ENCODE data around the gene GULP1.

GULP1 gene

DNA sequence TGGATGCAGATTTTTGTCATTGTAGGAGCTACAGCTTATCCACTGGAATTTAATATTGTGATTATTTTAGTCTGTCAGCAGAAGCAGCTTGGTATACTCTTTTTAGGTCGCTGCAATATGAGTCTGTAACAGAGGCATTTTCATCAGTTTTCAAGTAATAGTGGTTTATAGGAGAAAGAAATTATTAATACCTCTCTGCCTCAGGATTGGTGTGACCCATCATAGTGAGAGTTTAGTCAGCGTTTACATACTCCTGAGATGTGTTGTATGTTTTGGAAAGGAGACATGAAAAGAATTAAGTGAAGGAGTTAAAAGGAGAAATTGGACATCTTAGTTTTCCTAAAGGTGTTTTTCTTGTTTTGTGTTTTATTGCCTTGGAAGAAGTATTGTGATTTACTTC lies 189.8 kb downstream of the GULP1 start:
- H3K9me3 ChIP-seq (ENCODE audit: severe bottlenecking) = no peaks in the 10 kb centered on the region
- DNase-seq (ENCODE audit: low spot score) = no peak

DNA sequence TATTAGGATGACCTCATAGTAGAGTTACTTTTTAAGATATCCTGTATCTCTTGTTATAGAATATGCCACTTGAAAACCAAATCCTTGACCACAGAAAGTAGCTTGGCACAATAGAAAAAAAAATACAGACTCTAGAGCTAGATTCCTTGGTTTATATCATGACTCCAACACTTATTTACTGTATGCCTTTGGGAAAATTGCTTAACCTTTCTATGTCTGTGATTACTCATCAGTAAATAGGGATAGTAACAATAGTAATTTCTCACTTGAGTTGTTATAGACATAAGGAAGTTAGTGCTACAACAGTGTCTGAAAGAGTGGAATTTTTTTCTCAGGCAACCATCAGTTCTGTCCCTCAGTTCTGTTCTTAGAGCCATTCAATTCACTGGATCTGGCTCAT lies 193.8 kb downstream of the GULP1 start:
- H3K36me3 ChIP-seq (ENCODE audit: low read depth) = no peaks in the 10 kb centered on the region
- H3K27me3 ChIP-seq (ENCODE audit: insufficient read depth, poor library complexity, severe bottlenecking) = no peaks in the 10 kb centered on the region
- no peaks in the 10 kb centered on the region for H3K4me1 ChIP-seq (ENCODE audit: insufficient read depth, poor library complexity, severe bottlenecking)
- no peak overlapping the region for H3K27ac ChIP-seq (ENCODE audit: poor library complexity, severe bottlenecking)
- no peak for ATAC-seq (ENCODE audit: low read depth)
- no peaks in the 10 kb centered on the region for H3K9me3 ChIP-seq (ENCODE audit: severe bottlenecking)
- TF ChIP-seq, protein P1, sequence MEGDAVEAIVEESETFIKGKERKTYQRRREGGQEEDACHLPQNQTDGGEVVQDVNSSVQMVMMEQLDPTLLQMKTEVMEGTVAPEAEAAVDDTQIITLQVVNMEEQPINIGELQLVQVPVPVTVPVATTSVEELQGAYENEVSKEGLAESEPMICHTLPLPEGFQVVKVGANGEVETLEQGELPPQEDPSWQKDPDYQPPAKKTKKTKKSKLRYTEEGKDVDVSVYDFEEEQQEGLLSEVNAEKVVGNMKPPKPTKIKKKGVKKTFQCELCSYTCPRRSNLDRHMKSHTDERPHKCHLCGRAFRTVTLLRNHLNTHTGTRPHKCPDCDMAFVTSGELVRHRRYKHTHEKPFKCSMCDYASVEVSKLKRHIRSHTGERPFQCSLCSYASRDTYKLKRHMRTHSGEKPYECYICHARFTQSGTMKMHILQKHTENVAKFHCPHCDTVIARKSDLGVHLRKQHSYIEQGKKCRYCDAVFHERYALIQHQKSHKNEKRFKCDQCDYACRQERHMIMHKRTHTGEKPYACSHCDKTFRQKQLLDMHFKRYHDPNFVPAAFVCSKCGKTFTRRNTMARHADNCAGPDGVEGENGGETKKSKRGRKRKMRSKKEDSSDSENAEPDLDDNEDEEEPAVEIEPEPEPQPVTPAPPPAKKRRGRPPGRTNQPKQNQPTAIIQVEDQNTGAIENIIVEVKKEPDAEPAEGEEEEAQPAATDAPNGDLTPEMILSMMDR (IDR thresholded peaks at IDR 0.05; ENCODE audit: poor library complexity, severe bottlenecking) = no peak
- DNase-seq (ENCODE audit: low spot score) = no peak
- H3K4me3 ChIP-seq (ENCODE audit: severe bottlenecking) = no peak overlapping the region

More for the DNA sequence above, 189.8 kb downstream of the GULP1 start:
- no peak overlapping the region for H3K27ac ChIP-seq (ENCODE audit: poor library complexity, severe bottlenecking)
- no peaks in the 10 kb centered on the region for H3K36me3 ChIP-seq (ENCODE audit: low read depth)
- TF ChIP-seq, protein P1 (IDR thresholded peaks at IDR 0.05; ENCODE audit: poor library complexity, severe bottlenecking) = no peak
- no peaks in the 10 kb centered on the region for H3K27me3 ChIP-seq (ENCODE audit: insufficient read depth, poor library complexity, severe bottlenecking)
- no peak overlapping the region for H3K4me3 ChIP-seq (ENCODE audit: severe bottlenecking)
- no peak for ATAC-seq (ENCODE audit: low read depth)
- no peaks in the 10 kb centered on the region for H3K4me1 ChIP-seq (ENCODE audit: insufficient read depth, poor library complexity, severe bottlenecking)

DNA sequence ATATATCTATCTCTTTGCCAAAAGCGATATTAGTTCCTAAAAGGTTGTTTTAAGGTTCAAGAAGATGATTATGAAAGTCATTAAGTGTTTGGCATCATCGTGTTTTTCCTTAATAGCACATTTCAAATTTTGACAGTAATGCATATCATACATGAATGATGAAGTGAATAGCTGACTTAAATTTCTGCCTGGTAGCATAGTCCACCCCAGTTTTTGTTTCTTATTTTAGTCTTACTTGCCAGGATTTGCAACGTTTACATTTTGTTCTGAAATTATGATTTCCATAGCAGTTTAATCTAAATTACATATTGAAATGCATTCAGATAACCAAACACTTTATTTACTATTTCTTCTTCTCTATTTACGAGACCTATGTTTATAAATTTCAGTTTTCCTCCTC lies 201.1 kb downstream of the GULP1 start:
- no peak for ATAC-seq (ENCODE audit: low read depth)
- Histone ChIP-seq H3K4me3 (ENCODE audit: severe bottlenecking) (no peak overlapping the region), H3K27me3 (ENCODE audit: insufficient read depth, poor library complexity, severe bottlenecking) (no peaks in the 10 kb centered on the region), H3K27ac (ENCODE audit: poor library complexity, severe bottlenecking) (no peak overlapping the region), H3K9me3 (ENCODE audit: severe bottlenecking) (no peaks in the 10 kb centered on the region), H3K36me3 (ENCODE audit: low read depth) (no peaks in the 10 kb centered on the region), H3K4me1 (ENCODE audit: insufficient read depth, poor library complexity, severe bottlenecking) (no peaks in the 10 kb centered on the region)
- no peak for DNase-seq (ENCODE audit: low spot score)
- TF ChIP-seq, protein P1 (IDR thresholded peaks at IDR 0.05; ENCODE audit: poor library complexity, severe bottlenecking) = no peak

DNA sequence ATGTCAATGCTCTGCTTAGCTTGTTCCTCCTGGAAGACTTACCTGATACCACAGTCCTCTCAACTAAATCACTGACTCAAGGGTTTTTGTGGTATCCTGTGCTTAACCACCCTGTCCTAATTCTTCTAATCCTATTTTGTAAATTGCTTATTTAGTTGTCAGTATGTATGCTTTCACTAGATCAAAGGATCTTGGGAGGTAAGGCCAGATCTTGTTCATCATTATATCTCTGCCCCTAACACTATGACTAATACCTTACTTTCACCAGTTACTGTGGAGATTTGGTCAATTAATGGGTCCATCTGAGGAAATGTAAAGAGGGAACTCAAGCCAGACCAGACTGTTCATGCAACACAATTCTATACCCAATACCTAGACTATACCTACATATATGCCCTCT lies 203.2 kb downstream of the GULP1 start:
- H3K36me3 ChIP-seq (ENCODE audit: low read depth) = no peaks in the 10 kb centered on the region
- H3K4me3 ChIP-seq (ENCODE audit: severe bottlenecking) = no peak overlapping the region
- H3K4me1 ChIP-seq (ENCODE audit: insufficient read depth, poor library complexity, severe bottlenecking) = no peaks in the 10 kb centered on the region
- no peak for DNase-seq (ENCODE audit: low spot score)
- ATAC-seq (ENCODE audit: low read depth) = no peak
- TF ChIP-seq, protein P1 (IDR thresholded peaks at IDR 0.05; ENCODE audit: poor library complexity, severe bottlenecking) = no peak
- H3K9me3 ChIP-seq (ENCODE audit: severe bottlenecking) = no peaks in the 10 kb centered on the region
- no peak overlapping the region for H3K27ac ChIP-seq (ENCODE audit: poor library complexity, severe bottlenecking)
- no peaks in the 10 kb centered on the region for H3K27me3 ChIP-seq (ENCODE audit: insufficient read depth, poor library complexity, severe bottlenecking)

DNA sequence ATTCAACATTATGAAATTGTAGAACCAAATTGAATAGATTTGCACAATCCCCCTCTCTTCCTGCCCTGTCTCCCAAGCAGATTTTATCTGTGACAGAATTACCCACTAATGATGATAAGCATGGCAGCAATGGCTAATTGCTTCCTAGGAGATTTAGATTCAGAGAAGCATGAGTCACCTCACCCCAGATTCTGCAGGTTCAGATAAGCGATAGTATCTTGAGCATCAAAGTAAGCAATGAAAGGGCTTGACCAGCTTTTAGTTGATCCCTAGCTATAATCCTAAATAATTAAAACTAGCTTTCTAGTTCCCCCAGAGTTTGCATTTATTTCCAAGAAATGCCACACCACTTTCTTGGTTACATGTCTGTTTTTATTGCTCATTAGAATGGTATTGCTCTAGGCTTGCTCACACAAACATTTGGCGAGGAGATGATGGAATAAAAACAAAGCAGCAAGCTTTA lies 204.3 kb downstream of the GULP1 start:
- DNase-seq (ENCODE audit: low spot score) = no peak
- no peak overlapping the region for H3K27ac ChIP-seq (ENCODE audit: poor library complexity, severe bottlenecking)

More for the DNA sequence above, 204.3 kb downstream of the GULP1 start:
- Histone ChIP-seq H3K9me3 (ENCODE audit: severe bottlenecking) (no peaks in the 10 kb centered on the region), H3K36me3 (ENCODE audit: low read depth) (no peaks in the 10 kb centered on the region), H3K4me3 (ENCODE audit: severe bottlenecking) (no peak overlapping the region), H3K4me1 (ENCODE audit: insufficient read depth, poor library complexity, severe bottlenecking) (no peaks in the 10 kb centered on the region), H3K27me3 (ENCODE audit: insufficient read depth, poor library complexity, severe bottlenecking) (no peaks in the 10 kb centered on the region)
- TF ChIP-seq, protein P1 (IDR thresholded peaks at IDR 0.05; ENCODE audit: poor library complexity, severe bottlenecking) = no peak
- ATAC-seq (ENCODE audit: low read depth) = no peak

Measured in RWPE2 (cell line).